ENCODE results near the gene IPMK. TPM values are rescaled to one million over a fixed set of nuclear protein-coding genes. Genes with fewer than 3 reads are reported as not detected.

The IPMK gene
- 10 to 100 TPM in 3 of 4 donors, 1 to 10 TPM in 1; 5.7 to 16.0 (median 10.4) TPM for total RNA-seq

DNA sequence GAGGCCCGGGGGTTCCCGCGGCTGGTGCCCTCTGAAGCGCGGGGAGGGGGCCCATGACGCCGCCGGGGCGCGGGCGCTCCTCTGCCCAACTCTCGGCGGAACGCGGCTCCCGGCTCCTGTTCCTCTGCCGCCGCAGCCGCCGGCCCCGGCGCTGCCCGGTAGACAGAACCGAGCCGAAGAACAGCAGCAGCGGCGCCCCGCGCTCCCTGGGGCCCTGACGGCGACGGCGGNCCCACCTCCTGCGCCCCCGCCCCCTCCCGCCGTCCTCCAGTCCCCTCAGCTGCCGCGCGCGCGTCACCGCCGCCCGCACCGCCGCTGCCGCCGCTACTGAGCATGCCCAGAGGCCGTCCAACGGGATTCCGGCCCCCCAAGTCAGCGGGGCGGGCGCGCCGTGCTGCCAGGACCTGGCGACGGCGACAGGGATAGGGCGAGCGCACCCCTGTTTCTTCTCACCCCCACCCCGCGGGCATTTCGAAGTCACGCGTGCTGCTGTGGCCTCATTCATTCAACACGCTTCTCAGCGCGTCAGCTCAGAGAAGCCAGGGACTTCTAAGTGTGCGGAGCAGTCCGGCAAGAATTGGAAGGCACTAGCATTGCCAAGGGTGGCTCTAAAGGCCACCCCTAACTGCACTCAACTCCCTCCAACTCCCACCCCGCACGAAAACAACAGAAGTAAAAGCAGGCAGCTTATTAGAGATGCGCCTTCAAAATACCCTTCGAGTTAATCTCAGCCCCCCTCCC, at the start of gene IPMK:
Gene IPMK, minus strand, starts transcription at position 182 of the 741 bp plus-strand sequence. CDS start 283 bp downstream, outside the sequence.
- TF ChIP-seq, protein P1, sequence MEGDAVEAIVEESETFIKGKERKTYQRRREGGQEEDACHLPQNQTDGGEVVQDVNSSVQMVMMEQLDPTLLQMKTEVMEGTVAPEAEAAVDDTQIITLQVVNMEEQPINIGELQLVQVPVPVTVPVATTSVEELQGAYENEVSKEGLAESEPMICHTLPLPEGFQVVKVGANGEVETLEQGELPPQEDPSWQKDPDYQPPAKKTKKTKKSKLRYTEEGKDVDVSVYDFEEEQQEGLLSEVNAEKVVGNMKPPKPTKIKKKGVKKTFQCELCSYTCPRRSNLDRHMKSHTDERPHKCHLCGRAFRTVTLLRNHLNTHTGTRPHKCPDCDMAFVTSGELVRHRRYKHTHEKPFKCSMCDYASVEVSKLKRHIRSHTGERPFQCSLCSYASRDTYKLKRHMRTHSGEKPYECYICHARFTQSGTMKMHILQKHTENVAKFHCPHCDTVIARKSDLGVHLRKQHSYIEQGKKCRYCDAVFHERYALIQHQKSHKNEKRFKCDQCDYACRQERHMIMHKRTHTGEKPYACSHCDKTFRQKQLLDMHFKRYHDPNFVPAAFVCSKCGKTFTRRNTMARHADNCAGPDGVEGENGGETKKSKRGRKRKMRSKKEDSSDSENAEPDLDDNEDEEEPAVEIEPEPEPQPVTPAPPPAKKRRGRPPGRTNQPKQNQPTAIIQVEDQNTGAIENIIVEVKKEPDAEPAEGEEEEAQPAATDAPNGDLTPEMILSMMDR (IDR thresholded peaks at IDR 0.05; ENCODE audit: low read depth), result no peak

DNA sequence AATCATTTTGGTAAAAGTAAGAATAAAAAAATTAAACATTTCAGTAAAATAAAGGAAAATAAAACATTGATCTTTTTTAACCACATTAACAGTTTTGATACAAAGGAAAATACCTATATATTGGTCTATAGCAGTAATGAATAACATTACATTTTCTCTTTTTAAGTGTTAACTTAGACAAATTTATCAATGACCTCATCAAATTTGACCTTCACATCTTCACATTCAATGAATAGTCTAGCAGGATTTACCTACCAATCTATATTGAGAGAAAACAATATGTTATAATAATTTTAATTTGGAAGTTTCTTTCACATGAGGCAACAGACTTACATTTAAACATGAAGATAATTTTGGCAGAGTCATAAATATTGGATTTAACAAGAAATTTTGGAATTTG, 49.2 kb upstream of the IPMK start:
- TF ChIP-seq, protein P1 (IDR thresholded peaks at IDR 0.05; ENCODE audit: low read depth), result no peak

DNA sequence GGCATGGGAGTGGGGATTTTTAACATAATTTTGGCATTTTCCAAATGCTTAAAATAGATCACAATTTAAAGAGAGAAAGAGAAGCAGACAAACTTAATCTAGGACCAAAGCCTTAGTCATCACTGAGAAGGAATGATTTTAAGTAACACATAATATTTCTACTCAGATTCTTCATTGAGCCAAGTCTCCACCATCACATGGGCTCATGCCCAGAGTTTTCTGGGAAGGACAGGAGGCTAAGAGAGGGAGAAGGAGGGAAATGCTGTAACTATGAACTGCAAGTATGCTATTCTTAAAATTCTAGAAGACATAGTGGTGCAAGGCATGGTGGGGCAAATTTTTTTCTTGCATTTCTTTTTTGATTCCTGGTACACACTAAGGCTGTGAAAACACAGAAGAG, 43.3 kb upstream of the IPMK start:
- TF ChIP-seq, protein P1 (IDR thresholded peaks at IDR 0.05; ENCODE audit: low read depth), result no peak

DNA sequence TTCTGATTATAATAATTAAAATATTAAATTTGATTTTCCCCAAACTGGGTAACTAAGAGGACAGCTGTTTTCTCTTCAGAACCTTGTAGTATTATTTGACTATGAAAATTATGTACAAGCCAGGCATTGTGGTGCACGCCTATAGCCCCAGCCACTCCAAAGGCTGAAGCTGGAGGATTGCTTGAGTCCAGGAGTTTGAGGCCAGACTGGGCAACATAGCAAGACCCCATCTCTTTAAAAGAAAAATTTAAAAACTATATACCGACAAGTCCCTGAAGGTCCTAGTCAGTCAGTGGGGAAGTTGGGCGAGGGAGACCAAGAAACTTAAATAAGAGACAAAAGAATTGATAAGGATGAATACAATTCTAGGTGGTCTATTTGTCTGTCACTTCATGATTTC, 40.0 kb upstream of the IPMK start:
- TF ChIP-seq, protein P1 (IDR thresholded peaks at IDR 0.05; ENCODE audit: low read depth), result no peak

DNA sequence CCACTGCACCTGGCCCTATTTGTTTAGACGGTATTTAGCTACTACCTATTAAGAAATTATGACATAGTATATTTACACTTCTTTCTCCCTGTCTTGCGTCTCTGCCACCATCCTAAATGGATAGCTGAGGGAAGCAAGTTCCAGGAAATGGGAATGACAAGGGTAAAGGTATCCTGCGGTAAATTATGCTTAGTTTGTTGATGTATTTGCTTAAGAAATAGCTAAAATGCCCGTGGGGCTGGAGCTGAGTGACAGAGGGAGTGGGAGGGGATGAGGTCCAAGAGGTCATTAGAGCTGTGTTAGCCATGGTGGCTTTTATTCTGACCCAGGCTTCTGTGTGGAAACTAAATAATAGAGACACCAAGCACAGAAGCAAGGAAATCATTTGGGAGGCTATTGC, 38.1 kb upstream of the IPMK start:
- TF ChIP-seq, protein P1 (IDR thresholded peaks at IDR 0.05; ENCODE audit: low read depth), result no peak

DNA sequence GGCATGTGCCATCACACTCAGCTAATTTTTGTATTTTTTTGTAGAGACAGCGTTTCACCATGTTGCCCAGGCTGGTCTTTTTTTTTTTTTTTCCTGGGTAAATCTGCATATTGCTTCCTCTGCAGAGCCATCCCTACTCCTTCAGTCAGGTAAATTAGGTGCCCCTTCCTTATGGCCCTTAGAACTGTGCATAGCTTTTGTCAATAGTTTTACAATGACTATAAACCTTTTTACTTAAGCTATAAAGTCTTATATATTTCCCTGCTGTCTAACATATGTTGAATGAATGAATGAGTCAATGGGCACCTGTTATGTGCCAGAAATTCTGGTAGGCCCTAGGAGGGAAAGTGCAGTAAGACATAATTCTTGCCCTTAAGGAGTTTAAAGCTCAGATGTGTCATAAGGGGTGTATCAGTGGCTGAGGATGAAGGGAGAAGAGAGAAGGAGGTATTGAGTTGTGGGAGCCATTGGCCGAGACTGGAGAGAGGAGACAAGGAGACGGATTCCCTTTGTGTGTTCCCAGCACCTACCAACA, 36.5 kb upstream of the IPMK start:
- TF ChIP-seq, protein P1 (IDR thresholded peaks at IDR 0.05; ENCODE audit: low read depth), result no peak

DNA sequence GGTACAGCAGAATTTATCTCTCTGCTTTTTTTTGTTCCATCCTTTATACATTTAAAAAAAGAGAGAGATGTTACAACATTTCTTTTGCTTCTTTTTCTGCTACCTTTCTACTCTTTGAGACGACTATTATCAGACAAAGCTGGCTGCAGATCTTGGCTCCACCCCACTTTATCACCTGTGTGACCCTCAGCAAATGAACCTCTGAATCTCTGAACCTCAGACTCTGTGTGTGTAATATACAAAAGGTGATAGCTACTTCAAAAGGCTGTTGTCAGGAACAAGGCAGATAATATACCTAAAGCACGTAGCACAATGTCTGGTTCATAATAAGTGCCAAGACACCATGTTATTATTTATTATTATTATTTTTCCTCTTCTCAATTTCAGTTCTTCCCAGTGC, 34.6 kb upstream of the IPMK start:
- TF ChIP-seq, protein P1 (IDR thresholded peaks at IDR 0.05; ENCODE audit: low read depth), result no peak
